ENCODE data around the gene RAE1.

DNA sequence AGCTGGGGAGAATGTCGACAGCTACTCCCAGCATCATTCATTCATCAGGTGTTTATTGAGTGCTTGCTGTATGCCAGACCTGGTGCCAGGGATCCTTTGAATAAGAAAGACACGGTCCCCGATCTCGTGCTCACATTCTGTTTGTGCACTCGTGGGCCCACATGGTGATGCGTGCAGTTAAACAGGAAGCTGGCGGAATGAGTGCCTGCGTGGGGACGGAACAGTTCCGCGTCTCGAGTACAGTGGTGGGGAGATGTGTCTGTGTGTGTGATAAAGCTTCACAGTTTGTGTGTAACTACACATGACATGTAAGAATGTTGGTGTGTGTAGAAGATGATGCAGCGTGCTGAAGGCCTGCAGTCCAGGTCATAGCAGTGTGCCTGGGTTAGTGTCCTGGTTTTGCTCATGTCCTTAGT lies 46.6 kb downstream of the RAE1 start:
- no peak for TF ChIP-seq GATA3 (IDR thresholded peaks at IDR 0.05; ENCODE audit: low read depth, low read length)
- TF ChIP-seq GATA2 (IDR thresholded peaks at IDR 0.05; ENCODE audit: low read depth, low read length), result no peak
